CD4-positive, alpha-beta memory T cell (primary cell): ENCODE measurements around the gene SF3B6. TPM values are rescaled to one million over a fixed set of nuclear protein-coding genes. Genes with fewer than 3 reads are reported as not detected.

Experiments
- CTCF ChIA-PET: fragments of 350-600 bp; sonication (Branson Sonifier 250); formaldehyde crosslinking; loops from one replicate; lab custom pipeline; 2021; ENCODE audit warnings: inconsistent platforms; ENCODE audit not compliant: partially characterized antibody; lab: Charles Lee
- POLR2A ChIA-PET: fragments of 350-600 bp; sonication (Branson Sonifier 250); formaldehyde crosslinking; loops from one replicate; lab custom pipeline; 2021; ENCODE audit not compliant: partially characterized antibody; lab: Charles Lee
- DNase-seq, 5 donors: peaks; one replicate each; pipeline versions ENCODE4 v3.0.0 to v3.0.0-alpha.2; 2020 to 2022; ENCODE audit warnings: mixed read lengths in 1 of 5
- H3K27ac ChIP-seq: one replicate; pipeline ENCODE4 v1.7.0; 2013; ENCODE audit warnings: low read depth, low read length
- H3K27me3 ChIP-seq: 2 replicates; pipeline ENCODE4 v1.7.0; 2013; ENCODE audit warnings: mild to moderate bottlenecking, low read length, moderate library complexity; ENCODE audit not compliant: insufficient read depth
- H3K36me3 ChIP-seq: 2 replicates; pipeline ENCODE4 v1.7.0; 2013; ENCODE audit warnings: mild to moderate bottlenecking, low read length, moderate library complexity; ENCODE audit not compliant: insufficient read depth
- H3K4me1 ChIP-seq: 2 replicates; pipeline ENCODE4 v1.7.0; 2013; ENCODE audit warnings: mild to moderate bottlenecking, low read length, moderate library complexity; ENCODE audit not compliant: insufficient read depth
- H3K4me3 ChIP-seq, 2 donors: one replicate each; pipeline ENCODE4 v1.7.0; 2013; ENCODE audit warnings: low read length in 2 of 2, mild to moderate bottlenecking in 1 of 2
- H3K9me3 ChIP-seq, 2 donors: one replicate each; pipeline ENCODE4 v1.7.0; 2013; ENCODE audit warnings: low read length in 2 of 2, control low read depth in 1 of 2; ENCODE audit not compliant: control insufficient read depth in 1 of 2
- H3K27ac Mint-ChIP-seq, 7 donors: one replicate each; pipeline ENCODE4 v1.8.0; 2020 to 2021; ENCODE audit warnings: mixed read lengths in 7 of 7, mild to moderate bottlenecking in 6 of 7, inconsistent platforms in 3 of 7, moderate library complexity in 3 of 7
- H3K27me3 Mint-ChIP-seq, 2 donors: one replicate each; pipeline ENCODE4 v1.8.0; 2020 to 2021; ENCODE audit warnings: mixed read lengths in 2 of 2
- H3K36me3 Mint-ChIP-seq, 2 donors: one replicate each; pipeline ENCODE4 v1.8.0; 2020 to 2021; ENCODE audit warnings: mixed read lengths in 2 of 2, inconsistent platforms in 1 of 2, mild to moderate bottlenecking in 1 of 2
- H3K4me1 Mint-ChIP-seq, 4 donors: one replicate each; pipeline ENCODE4 v1.8.0; 2020 to 2021; ENCODE audit warnings: mixed read lengths in 4 of 4, mild to moderate bottlenecking in 1 of 4
- H3K4me3 Mint-ChIP-seq, 8 donors: one replicate each; pipeline ENCODE4 v1.8.0; 2020 to 2021; ENCODE audit warnings: mixed read lengths in 8 of 8, mild to moderate bottlenecking in 7 of 8, moderate library complexity in 6 of 8, inconsistent platforms in 3 of 8
- H3K9me3 Mint-ChIP-seq, 8 donors: one replicate each; pipeline ENCODE4 v1.8.0; 2020 to 2021; ENCODE audit warnings: mixed read lengths in 8 of 8, mild to moderate bottlenecking in 5 of 8, inconsistent platforms in 3 of 8, moderate library complexity in 1 of 8
- intact Hi-C: fragments of 100-400 bp; cut with micrococcal nuclease; formaldehyde crosslinking; loops from one replicate; pipeline ENCODE4 v1.15.1; 2023
- polyA plus RNA-seq, 2 donors: library from polyadenylated mRNA; unstranded; fragments of 300-500 nt; fragmentation: Illumina TruSeq; gene quantifications; one replicate each; pipeline ENCODE4 v1.2.3, GENCODE V29; 2021
- total RNA-seq, 2 experiments: library from RNA; stranded (reverse); gene quantifications; one replicate each; pipeline ENCODE4 v1.2.3, GENCODE V29; 2021

The SF3B6 gene
- total and polyA plus RNA-seq, 4 experiments from 2014 or later, result 50.0 to 238 (median 118) TPM

DNA sequence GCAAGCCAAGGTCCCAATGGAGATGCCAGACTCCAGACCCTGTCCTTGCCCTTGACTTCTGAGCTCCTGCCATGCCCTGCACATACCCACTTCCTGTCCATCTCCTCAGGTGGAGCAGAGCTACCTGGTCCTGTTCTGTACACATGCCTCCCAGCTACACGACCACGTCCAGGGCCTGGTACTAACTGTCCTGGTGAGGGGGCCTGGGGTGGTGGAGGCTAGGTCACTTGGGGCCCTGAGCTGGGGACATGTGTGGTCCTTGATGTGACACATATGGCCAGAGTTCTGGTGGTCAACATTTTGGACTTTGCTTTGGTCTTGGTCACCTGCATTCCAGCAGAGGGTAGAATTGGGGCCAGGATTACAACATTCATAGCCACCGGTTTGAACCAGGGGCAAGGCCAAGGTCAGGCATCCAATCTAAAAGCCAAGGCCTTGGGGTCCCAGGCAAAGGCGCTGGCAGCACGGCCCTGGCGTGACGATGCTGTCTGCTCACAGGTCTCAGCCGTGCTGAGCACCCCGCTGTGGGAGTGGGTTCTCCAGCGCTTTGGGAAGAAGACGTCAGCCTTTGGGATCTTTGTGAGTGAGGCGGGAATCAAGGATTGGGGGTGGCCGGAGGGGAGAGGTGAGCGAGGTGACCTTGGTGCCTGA, 53.7 kb downstream of the SF3B6 start:
- Histone ChIP-seq H3K27me3 (no peaks in the 10 kb centered on the region), H3K36me3 (peaks cover 6% of the 10 kb centered on the region), H3K4me1 (no peaks in the 10 kb centered on the region), H3K4me3 (no peak overlapping the region), H3K27ac (no peak overlapping the region), H3K9me3 (no peaks in the 10 kb centered on the region)
- DNase-seq, result no peak
- no peaks in the 10 kb centered on the region for H3K9me3 Mint-ChIP-seq
- intact Hi-C loops, result no loop called here
- peaks cover 30 to 39% of the 10 kb centered on the region in 2 donors for H3K36me3 Mint-ChIP-seq
- no peaks in the 10 kb centered on the region for H3K27me3 Mint-ChIP-seq
- H3K4me1 Mint-ChIP-seq, result no peaks in the 10 kb centered on the region
- no peak overlapping the region for H3K27ac Mint-ChIP-seq
- ChIA-PET CTCF (interaction anchor here (0.6 kb wide), 1 partner anchor 11 kb away, joined by 3 read pairs; no protein-coding TSS in a partner anchor), POLR2A (no interaction called here)
- H3K4me3 Mint-ChIP-seq, result no peak overlapping the region

DNA sequence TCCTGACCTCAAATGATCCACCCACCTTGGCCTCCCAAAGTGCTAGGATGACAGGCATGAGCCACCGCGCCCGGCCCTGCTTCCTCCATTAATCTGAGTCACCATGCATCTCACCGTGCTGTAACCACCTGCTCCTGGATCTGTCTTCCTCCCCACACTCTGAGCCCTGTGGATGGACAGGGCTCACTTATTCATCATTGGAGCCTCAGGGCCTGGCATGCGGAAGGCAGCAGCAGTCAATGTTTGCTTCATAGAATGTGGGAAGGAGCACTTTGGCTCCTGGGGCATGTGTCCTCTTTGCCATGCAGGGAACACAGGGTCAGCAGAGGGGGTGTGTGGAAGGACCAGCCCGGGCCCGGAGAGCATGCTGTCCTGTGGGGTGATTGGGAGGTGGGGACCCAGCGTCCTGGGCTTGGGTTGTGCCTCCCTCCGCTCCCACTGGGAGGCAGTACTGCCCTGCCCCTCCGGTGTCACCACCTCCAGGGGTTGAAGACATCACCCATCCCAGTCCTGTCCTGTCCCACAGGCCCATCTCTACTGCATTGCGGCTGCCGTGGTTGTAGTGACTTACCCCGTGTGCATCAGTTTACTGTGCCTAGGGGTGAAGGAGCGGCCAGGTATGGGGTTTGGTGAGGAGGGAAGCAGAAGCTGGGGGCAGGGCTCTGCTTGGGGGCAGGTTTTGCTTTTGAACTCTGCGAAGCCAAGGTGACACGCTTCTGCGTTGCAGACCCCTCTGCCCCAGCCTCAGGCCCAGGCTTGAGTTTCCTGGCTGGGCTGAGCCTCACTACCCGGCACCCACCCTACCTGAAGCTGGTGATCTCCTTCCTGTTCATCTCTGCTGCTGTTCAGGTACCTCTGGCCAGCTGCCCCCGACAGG, 54.8 kb downstream of the SF3B6 start:
- Histone ChIP-seq H3K27ac (no peak overlapping the region), H3K27me3 (no peaks in the 10 kb centered on the region), H3K4me1 (no peaks in the 10 kb centered on the region), H3K9me3 (no peaks in the 10 kb centered on the region), H3K36me3 (peaks cover 1% of the 10 kb centered on the region), H3K4me3 (no peak overlapping the region)
- CTCF ChIA-PET, result no interaction called here
- no peaks in the 10 kb centered on the region for H3K4me1 Mint-ChIP-seq
- H3K27me3 Mint-ChIP-seq, result no peaks in the 10 kb centered on the region
- H3K36me3 Mint-ChIP-seq, result peaks cover 26 to 33% of the 10 kb centered on the region in 2 donors
- DNase-seq, result peak in 1 of 5 donors; percentile 8
- no peaks in the 10 kb centered on the region for H3K9me3 Mint-ChIP-seq
- H3K27ac Mint-ChIP-seq, result no peak overlapping the region
- intact Hi-C loops, result no loop called here
- POLR2A ChIA-PET, result no interaction called here
- no peak overlapping the region for H3K4me3 Mint-ChIP-seq

GRCh38 chr2:24020244-24020643, 55.9 kb downstream of the SF3B6 start:
- intact Hi-C loops, result no loop called here
- POLR2A ChIA-PET, result no interaction called here

GRCh38 chr2:24019729-24020128, 56.4 kb downstream of the SF3B6 start:
- Histone ChIP-seq H3K4me3 (no peak overlapping the region), H3K4me1 (no peaks in the 10 kb centered on the region), H3K9me3 (no peaks in the 10 kb centered on the region), H3K27me3 (no peaks in the 10 kb centered on the region), H3K27ac (no peak overlapping the region), H3K36me3 (no peaks in the 10 kb centered on the region)
- ChIA-PET POLR2A (no interaction called here), CTCF (no interaction called here)
- peak overlapping the region in 1 of 7 donors; percentile 51 for H3K27ac Mint-ChIP-seq
- H3K4me1 Mint-ChIP-seq, result no peaks in the 10 kb centered on the region
- no peak for DNase-seq
- intact Hi-C loops, result no loop called here
- H3K36me3 Mint-ChIP-seq, result peaks cover 18 to 19% of the 10 kb centered on the region in 2 donors
- H3K4me3 Mint-ChIP-seq, result no peak overlapping the region
- H3K9me3 Mint-ChIP-seq, result no peaks in the 10 kb centered on the region
- no peaks in the 10 kb centered on the region for H3K27me3 Mint-ChIP-seq

More at GRCh38 chr2:24020244-24020643, 55.9 kb downstream of the SF3B6 start:
- H3K36me3 Mint-ChIP-seq, result peaks cover 22% of the 10 kb centered on the region in 2 donors
- no peaks in the 10 kb centered on the region for H3K9me3 Mint-ChIP-seq
- no peaks in the 10 kb centered on the region for H3K4me1 ChIP-seq
- no peaks in the 10 kb centered on the region for H3K4me1 Mint-ChIP-seq
- no peaks in the 10 kb centered on the region for H3K27me3 Mint-ChIP-seq
- no peaks in the 10 kb centered on the region for H3K9me3 ChIP-seq
- no peaks in the 10 kb centered on the region for H3K27me3 ChIP-seq
- H3K4me3 Mint-ChIP-seq, result no peak overlapping the region
- no peak overlapping the region for H3K4me3 ChIP-seq
- H3K36me3 ChIP-seq, result no peaks in the 10 kb centered on the region
- H3K27ac ChIP-seq, result no peak overlapping the region
- DNase-seq, result no peak
- H3K27ac Mint-ChIP-seq, result no peak overlapping the region
- CTCF ChIA-PET, result no interaction called here

- Mint-ChIP-seq H3K27me3 (peaks cover 2 to 7% of the 10 kb centered on the region in 2 donors), H3K4me1 (no peaks in the 10 kb centered on the region), H3K4me3 (no peak overlapping the region), H3K9me3 (no peaks in the 10 kb centered on the region), H3K36me3 (peaks cover 10 to 13% of the 10 kb centered on the region in 2 donors), H3K27ac (no peak overlapping the region)
- no peaks in the 10 kb centered on the region for H3K27me3 ChIP-seq
- CTCF ChIA-PET, result no interaction called here
- H3K36me3 ChIP-seq, result no peaks in the 10 kb centered on the region
- intact Hi-C loops, result no loop called here
- POLR2A ChIA-PET, result no interaction called here
- no peak overlapping the region for H3K4me3 ChIP-seq
- no peaks in the 10 kb centered on the region for H3K4me1 ChIP-seq
- no peaks in the 10 kb centered on the region for H3K9me3 ChIP-seq
- DNase-seq, result no peak
- no peak overlapping the region for H3K27ac ChIP-seq
Observed at GRCh38 chr2:24018241-24018640, 57.9 kb downstream of the SF3B6 start.

GRCh38 chr2:24017711-24018110, 58.4 kb downstream of the SF3B6 start:
- no peak overlapping the region for H3K27ac ChIP-seq
- CTCF ChIA-PET, result no interaction called here
- H3K27ac Mint-ChIP-seq, result no peak overlapping the region

More at GRCh38 chr2:24017711-24018110, 58.4 kb downstream of the SF3B6 start:
- no peak overlapping the region for H3K4me3 ChIP-seq
- Mint-ChIP-seq H3K9me3 (no peaks in the 10 kb centered on the region), H3K4me1 (no peaks in the 10 kb centered on the region), H3K4me3 (no peak overlapping the region), H3K36me3 (peaks cover 5 to 8% of the 10 kb centered on the region in 2 donors), H3K27me3 (peaks cover 2 to 7% of the 10 kb centered on the region in 2 donors)
- no peaks in the 10 kb centered on the region for H3K36me3 ChIP-seq
- POLR2A ChIA-PET, result no interaction called here
- H3K27me3 ChIP-seq, result no peaks in the 10 kb centered on the region
- no peaks in the 10 kb centered on the region for H3K9me3 ChIP-seq
- intact Hi-C loops, result no loop called here
- H3K4me1 ChIP-seq, result no peaks in the 10 kb centered on the region
- DNase-seq, result no peak
